ENCODE measurements around the gene TLR8. TPM values are rescaled to one million over a fixed set of nuclear protein-coding genes. Genes with fewer than 3 reads are reported as not detected.

Gene TLR8
- total RNA-seq, 1 experiment from 2014 or later = not detected

DNA sequence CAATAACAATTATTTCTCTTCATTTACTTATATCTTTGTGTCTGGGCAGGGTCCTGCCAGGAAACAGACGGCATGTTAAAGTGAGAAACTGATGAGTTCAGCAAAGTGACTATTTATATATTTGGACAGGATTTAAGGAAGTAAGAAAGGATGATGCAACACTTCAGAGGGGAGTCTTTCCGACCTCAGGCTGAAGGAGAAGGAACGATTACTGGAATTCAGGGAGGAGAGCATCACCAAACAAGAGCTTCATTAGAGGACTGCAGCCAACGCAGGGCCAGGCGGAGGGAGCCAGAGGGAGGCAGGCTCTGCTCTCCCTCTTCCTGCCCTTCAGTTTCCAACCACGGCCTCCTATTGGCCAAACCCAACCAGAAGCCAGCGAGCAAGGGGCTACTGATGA is 41.1 kb upstream of the TLR8 start (continued):
- TF ChIP-seq, protein P1, sequence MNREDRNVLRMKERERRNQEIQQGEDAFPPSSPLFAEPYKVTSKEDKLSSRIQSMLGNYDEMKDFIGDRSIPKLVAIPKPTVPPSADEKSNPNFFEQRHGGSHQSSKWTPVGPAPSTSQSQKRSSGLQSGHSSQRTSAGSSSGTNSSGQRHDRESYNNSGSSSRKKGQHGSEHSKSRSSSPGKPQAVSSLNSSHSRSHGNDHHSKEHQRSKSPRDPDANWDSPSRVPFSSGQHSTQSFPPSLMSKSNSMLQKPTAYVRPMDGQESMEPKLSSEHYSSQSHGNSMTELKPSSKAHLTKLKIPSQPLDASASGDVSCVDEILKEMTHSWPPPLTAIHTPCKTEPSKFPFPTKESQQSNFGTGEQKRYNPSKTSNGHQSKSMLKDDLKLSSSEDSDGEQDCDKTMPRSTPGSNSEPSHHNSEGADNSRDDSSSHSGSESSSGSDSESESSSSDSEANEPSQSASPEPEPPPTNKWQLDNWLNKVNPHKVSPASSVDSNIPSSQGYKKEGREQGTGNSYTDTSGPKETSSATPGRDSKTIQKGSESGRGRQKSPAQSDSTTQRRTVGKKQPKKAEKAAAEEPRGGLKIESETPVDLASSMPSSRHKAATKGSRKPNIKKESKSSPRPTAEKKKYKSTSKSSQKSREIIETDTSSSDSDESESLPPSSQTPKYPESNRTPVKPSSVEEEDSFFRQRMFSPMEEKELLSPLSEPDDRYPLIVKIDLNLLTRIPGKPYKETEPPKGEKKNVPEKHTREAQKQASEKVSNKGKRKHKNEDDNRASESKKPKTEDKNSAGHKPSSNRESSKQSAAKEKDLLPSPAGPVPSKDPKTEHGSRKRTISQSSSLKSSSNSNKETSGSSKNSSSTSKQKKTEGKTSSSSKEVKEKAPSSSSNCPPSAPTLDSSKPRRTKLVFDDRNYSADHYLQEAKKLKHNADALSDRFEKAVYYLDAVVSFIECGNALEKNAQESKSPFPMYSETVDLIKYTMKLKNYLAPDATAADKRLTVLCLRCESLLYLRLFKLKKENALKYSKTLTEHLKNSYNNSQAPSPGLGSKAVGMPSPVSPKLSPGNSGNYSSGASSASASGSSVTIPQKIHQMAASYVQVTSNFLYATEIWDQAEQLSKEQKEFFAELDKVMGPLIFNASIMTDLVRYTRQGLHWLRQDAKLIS (CRISPR knock-in tag; IDR thresholded peaks at IDR 0.05; ENCODE audit: borderline replicate concordance) = no peak
- TF ChIP-seq TP53 (CRISPR knock-in tag; IDR thresholded peaks at IDR 0.05) = no peak

DNA sequence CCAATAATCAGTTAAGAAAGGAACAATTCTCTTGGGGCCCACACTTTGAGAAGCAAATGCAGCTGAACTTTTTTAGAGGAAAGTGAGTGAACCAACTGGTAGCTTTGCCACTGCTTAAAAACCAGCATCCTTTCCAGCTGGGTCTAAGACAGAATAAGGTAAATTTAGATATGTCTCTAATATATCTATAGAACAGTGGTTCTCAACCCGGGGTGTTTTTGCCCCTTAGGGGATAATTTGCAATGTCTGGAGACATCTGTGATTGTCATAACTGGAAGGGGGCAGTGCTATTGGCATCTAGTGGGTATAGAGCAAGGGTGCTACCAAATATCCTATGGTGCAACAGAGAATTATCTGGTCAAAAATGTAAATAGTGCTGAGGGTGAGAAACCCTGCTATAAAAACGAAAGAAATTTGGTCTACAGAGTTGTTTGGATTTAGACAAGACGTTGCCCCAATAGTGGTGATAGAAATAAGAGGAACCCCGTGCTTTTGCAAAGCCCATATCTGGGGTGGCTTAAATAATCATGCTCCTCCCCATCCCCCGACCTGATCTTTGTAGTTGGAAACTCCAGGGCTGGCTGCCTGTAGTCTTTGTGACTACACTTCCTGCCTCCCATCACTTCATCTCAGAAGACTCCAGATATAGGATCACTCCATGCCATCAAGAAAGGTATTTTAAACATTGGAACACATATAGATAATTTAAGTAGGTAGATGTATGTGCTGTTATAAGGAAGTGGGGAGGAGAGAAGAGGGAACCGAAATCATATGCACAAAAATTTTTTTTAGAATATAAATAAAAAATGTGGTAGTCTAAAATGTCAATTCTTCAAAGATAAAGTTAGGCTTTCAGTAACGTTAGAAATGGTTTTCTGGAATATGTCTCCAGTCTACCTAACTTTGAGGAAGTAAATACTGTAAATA is 39.7 kb upstream of the TLR8 start, which contains the start of gene TLR7:
TSS of gene TLR7 (plus strand) at position 622 of the 927 bp plus-strand sequence. CDS start 507 bp downstream, outside the sequence.
- Mint-ChIP-seq H3K4me3 (no peak within 1 kb of the TSS), H3K9me3 (peaks cover 19% of the 10 kb centered on the region), H3K27ac (no peak within 1 kb of the TSS), H3K36me3 (peaks cover 6% of the 10 kb centered on the region; the same call in 1 of the 2 replicates), H3K4me1 (peaks cover 21% of the 10 kb centered on the region), H3K27me3 (ENCODE audit: low read depth) (peaks cover 4% of the 10 kb centered on the region; the same call in 1 of the 2 replicates)
- POLR2A ChIA-PET = no interaction called here
- TF ChIP-seq TP53 (CRISPR knock-in tag; IDR thresholded peaks at IDR 0.05) (no peak), ZNF416 (CRISPR knock-in tag; IDR thresholded peaks at IDR 0.05) (no peak)
- no peak for DNase-seq (ENCODE audit: low spot score)
- no peak for ATAC-seq
- CTCF ChIA-PET = no interaction called here

GRCh38 chrX:12867685-12868084 is 38.7 kb upstream of the TLR8 start:
- H3K4me1 Mint-ChIP-seq = peaks cover 27% of the 10 kb centered on the region
- no peak overlapping the region for H3K4me3 Mint-ChIP-seq
- peaks cover 6% of the 10 kb centered on the region; the same call in 1 of the 2 replicates for H3K36me3 Mint-ChIP-seq
- peaks cover 3% of the 10 kb centered on the region; the same call in 1 of the 2 replicates for H3K27me3 Mint-ChIP-seq (ENCODE audit: low read depth)
- DNase-seq (ENCODE audit: low spot score) (no peak), ATAC-seq (no peak)
- ChIA-PET CTCF (no interaction called here), POLR2A (no interaction called here)
- no peak overlapping the region for H3K27ac Mint-ChIP-seq
- H3K9me3 Mint-ChIP-seq = peaks cover 16% of the 10 kb centered on the region
- TF ChIP-seq, protein P2, sequence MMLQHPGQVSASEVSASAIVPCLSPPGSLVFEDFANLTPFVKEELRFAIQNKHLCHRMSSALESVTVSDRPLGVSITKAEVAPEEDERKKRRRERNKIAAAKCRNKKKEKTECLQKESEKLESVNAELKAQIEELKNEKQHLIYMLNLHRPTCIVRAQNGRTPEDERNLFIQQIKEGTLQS (CRISPR knock-in tag; conservative IDR thresholded peaks at IDR 0.05) = no peak
- TF ChIP-seq ESRRA (CRISPR knock-in tag; IDR thresholded peaks at IDR 0.05; ENCODE audit: borderline replicate concordance) = no peak
- no peak for TF ChIP-seq USF1 (CRISPR knock-in tag; IDR thresholded peaks at IDR 0.05)
- TF ChIP-seq, protein P3, sequence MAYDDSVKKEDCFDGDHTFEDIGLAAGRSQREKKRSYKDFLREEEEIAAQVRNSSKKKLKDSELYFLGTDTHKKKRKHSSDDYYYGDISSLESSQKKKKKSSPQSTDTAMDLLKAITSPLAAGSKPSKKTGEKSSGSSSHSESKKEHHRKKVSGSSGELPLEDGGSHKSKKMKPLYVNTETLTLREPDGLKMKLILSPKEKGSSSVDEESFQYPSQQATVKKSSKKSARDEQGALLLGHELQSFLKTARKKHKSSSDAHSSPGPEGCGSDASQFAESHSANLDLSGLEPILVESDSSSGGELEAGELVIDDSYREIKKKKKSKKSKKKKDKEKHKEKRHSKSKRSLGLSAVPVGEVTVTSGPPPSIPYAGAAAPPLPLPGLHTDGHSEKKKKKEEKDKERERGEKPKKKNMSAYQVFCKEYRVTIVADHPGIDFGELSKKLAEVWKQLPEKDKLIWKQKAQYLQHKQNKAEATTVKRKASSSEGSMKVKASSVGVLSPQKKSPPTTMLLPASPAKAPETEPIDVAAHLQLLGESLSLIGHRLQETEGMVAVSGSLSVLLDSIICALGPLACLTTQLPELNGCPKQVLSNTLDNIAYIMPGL (CRISPR knock-in tag; IDR thresholded peaks at IDR 0.05) = no peak
- TF ChIP-seq HMGA2 (CRISPR knock-in tag; IDR thresholded peaks at IDR 0.05) = no peak
- no peak for TF ChIP-seq ZNF263 (CRISPR knock-in tag; IDR thresholded peaks at IDR 0.05; ENCODE audit: low read depth)
- no peak for TF ChIP-seq ZNF219 (CRISPR knock-in tag; IDR thresholded peaks at IDR 0.05; ENCODE audit: borderline replicate concordance)
- TF ChIP-seq, protein P1 (CRISPR knock-in tag; IDR thresholded peaks at IDR 0.05; ENCODE audit: borderline replicate concordance) = no peak
- TF ChIP-seq, protein P4, sequence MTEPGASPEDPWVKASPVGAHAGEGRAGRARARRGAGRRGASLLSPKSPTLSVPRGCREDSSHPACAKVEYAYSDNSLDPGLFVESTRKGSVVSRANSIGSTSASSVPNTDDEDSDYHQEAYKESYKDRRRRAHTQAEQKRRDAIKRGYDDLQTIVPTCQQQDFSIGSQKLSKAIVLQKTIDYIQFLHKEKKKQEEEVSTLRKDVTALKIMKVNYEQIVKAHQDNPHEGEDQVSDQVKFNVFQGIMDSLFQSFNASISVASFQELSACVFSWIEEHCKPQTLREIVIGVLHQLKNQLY (CRISPR knock-in tag; IDR thresholded peaks at IDR 0.05) = no peak
- no peak for TF ChIP-seq SP1 (CRISPR knock-in tag; conservative IDR thresholded peaks at IDR 0.05)
- no peak for TF ChIP-seq ZNF671 (CRISPR knock-in tag; IDR thresholded peaks at IDR 0.05)
- TF ChIP-seq ZNF317 (CRISPR knock-in tag; IDR thresholded peaks at IDR 0.05; ENCODE audit: borderline replicate concordance, low read depth) = no peak
- TF ChIP-seq NFATC4 (CRISPR knock-in tag; IDR thresholded peaks at IDR 0.05) = no peak
- no peak for TF ChIP-seq ATF2 (CRISPR knock-in tag; IDR thresholded peaks at IDR 0.05; ENCODE audit: borderline replicate concordance, low read depth)

Data from WTC11 (cell line).